Measurements from ENCODE around the gene CHKB.
"Not testable (repeated sequence)": the region's sequence is repeated elsewhere in the genome, so short reads cannot be mapped to it uniquely, and the experiment has no call there.

CHKB gene

DNA sequence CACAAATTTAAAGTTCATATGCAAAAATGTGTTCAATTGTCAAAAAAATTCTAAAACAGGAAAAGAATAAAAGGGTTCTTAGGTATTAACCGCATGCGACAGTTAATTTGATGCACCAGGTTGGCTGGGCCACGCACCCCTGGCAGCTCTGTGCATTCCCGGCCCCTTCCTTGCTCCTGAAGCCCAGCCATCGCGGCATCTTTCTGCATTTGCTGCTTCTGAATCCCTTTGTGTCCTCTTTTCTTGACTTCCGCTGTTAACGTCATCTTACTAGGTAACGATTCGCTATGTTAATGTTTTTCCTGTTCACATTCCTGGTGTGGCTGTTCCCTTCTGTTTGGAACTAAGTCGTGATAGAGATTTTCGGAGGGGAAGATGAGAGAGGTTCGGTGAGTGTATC lies 44.9 kb downstream of the CHKB start:
- H3K27me3 ChIP-seq (ENCODE audit: low read length), result no peaks in the 10 kb centered on the region
- H4K20me1 ChIP-seq (ENCODE audit: low read depth, low read length), result no peaks in the 10 kb centered on the region
- TF ChIP-seq, protein P1, sequence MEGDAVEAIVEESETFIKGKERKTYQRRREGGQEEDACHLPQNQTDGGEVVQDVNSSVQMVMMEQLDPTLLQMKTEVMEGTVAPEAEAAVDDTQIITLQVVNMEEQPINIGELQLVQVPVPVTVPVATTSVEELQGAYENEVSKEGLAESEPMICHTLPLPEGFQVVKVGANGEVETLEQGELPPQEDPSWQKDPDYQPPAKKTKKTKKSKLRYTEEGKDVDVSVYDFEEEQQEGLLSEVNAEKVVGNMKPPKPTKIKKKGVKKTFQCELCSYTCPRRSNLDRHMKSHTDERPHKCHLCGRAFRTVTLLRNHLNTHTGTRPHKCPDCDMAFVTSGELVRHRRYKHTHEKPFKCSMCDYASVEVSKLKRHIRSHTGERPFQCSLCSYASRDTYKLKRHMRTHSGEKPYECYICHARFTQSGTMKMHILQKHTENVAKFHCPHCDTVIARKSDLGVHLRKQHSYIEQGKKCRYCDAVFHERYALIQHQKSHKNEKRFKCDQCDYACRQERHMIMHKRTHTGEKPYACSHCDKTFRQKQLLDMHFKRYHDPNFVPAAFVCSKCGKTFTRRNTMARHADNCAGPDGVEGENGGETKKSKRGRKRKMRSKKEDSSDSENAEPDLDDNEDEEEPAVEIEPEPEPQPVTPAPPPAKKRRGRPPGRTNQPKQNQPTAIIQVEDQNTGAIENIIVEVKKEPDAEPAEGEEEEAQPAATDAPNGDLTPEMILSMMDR (IDR thresholded peaks at IDR 0.05; ENCODE audit: insufficient read depth, low read length, poor library complexity, severe bottlenecking), result no peak
- no peak for TF ChIP-seq EZH2phosphoT487 (conservative IDR thresholded peaks at IDR 0.05; ENCODE audit: low read length)
- no peaks in the 10 kb centered on the region for H3K36me3 ChIP-seq (ENCODE audit: low read length)
- no peak overlapping the region for H2AFZ ChIP-seq (ENCODE audit: low read depth, low read length, severe bottlenecking)
- H3K27ac ChIP-seq (ENCODE audit: low read depth, low read length), result no peak overlapping the region
- no peaks in the 10 kb centered on the region for H3K79me2 ChIP-seq (ENCODE audit: insufficient read depth, low read length)
- no peaks in the 10 kb centered on the region for H3K9me3 ChIP-seq (ENCODE audit: insufficient read depth, low read length)
- no peak overlapping the region for H3K4me3 ChIP-seq (ENCODE audit: insufficient read depth, low read length, poor library complexity, severe bottlenecking)
- no peaks in the 10 kb centered on the region for H3K9me2 ChIP-seq (replicated peaks; ENCODE audit: insufficient read depth, low read length)
- H3F3A ChIP-seq (ENCODE audit: insufficient read depth), result peaks cover 36% of the 10 kb centered on the region
- H3K4me2 ChIP-seq (ENCODE audit: low read depth, low read length, poor library complexity, severe bottlenecking), result no peak overlapping the region
- no peak overlapping the region for H3K9ac ChIP-seq (ENCODE audit: low read length)

DNA sequence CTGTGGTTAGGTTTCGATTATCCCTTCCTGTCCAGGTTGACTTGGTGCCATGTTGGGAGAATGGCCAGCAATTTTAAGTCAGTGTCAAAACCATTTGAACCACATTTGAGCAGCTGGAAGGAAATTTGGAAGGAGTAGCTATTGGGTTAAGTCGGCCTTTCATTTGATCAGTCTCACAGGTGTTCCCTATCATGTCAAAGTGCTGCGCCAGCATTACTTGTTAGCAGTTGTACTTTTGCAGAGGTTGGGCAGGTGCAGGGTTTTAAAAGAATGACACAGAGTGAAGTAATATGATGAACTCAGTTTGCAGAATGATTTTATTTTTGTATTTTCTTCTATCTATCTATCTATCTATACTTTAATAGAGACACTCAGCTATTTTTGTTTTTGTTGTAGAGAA lies 46.4 kb downstream of the CHKB start:
- Histone ChIP-seq H3F3A (ENCODE audit: insufficient read depth) (peaks cover 33% of the 10 kb centered on the region), H3K4me3 (ENCODE audit: insufficient read depth, low read length, poor library complexity, severe bottlenecking) (no peak overlapping the region), H3K27ac (ENCODE audit: low read depth, low read length) (0 out of 2 replicates have a peak overlapping the region, but pooled peaks have one; percentile 24), H3K36me3 (ENCODE audit: low read length) (no peaks in the 10 kb centered on the region), H4K20me1 (ENCODE audit: low read depth, low read length) (no peaks in the 10 kb centered on the region), H3K79me2 (ENCODE audit: insufficient read depth, low read length) (no peaks in the 10 kb centered on the region), H3K27me3 (ENCODE audit: low read length) (no peaks in the 10 kb centered on the region), H3K9me2 (replicated peaks; ENCODE audit: insufficient read depth, low read length) (no peaks in the 10 kb centered on the region), H3K9ac (ENCODE audit: low read length) (no peak overlapping the region), H2AFZ (ENCODE audit: low read depth, low read length, severe bottlenecking) (no peak overlapping the region), H3K9me3 (ENCODE audit: insufficient read depth, low read length) (no peaks in the 10 kb centered on the region), H3K4me2 (ENCODE audit: low read depth, low read length, poor library complexity, severe bottlenecking) (no peak overlapping the region)
- TF ChIP-seq, protein P1 (IDR thresholded peaks at IDR 0.05; ENCODE audit: insufficient read depth, low read length, poor library complexity, severe bottlenecking), result no peak
- no peak for TF ChIP-seq EZH2phosphoT487 (conservative IDR thresholded peaks at IDR 0.05; ENCODE audit: low read length)

DNA sequence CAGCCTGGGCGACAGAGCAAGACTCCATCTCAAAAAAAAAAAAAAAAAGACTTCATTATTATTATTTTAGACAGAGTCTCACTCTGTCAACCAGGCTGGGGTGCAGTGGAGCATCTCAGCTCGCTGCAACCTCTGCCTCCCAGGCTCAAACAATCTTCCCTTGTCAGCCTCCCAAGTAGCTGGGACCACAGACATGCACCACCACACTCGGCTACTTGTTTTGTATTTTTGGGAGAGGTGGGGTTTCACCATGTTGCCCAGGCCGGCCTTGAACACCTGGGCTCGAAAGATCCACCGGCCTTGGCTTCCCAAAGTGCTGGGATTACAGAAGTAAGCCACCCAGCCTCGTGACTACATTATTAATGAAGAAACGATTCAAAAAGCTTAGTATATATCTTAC lies 47.5 kb downstream of the CHKB start:
- H3F3A ChIP-seq (ENCODE audit: insufficient read depth), result peaks cover 23% of the 10 kb centered on the region
- H3K4me3 ChIP-seq (ENCODE audit: insufficient read depth, low read length, poor library complexity, severe bottlenecking), result no peak overlapping the region
- H3K9ac ChIP-seq (ENCODE audit: low read length), result no peak overlapping the region
- H3K9me3 ChIP-seq (ENCODE audit: insufficient read depth, low read length), result no peaks in the 10 kb centered on the region
- H3K36me3 ChIP-seq (ENCODE audit: low read length), result no peaks in the 10 kb centered on the region
- peak overlapping the region; percentile 48 for H3K4me2 ChIP-seq (ENCODE audit: low read depth, low read length, poor library complexity, severe bottlenecking)
- no peaks in the 10 kb centered on the region for H3K9me2 ChIP-seq (replicated peaks; ENCODE audit: insufficient read depth, low read length)
- TF ChIP-seq EZH2phosphoT487 (conservative IDR thresholded peaks at IDR 0.05; ENCODE audit: low read length), result no peak
- TF ChIP-seq, protein P1 (IDR thresholded peaks at IDR 0.05; ENCODE audit: insufficient read depth, low read length, poor library complexity, severe bottlenecking), result no peak
- no peaks in the 10 kb centered on the region for H3K79me2 ChIP-seq (ENCODE audit: insufficient read depth, low read length)
- peak overlapping the region; percentile 72 for H2AFZ ChIP-seq (ENCODE audit: low read depth, low read length, severe bottlenecking)
- H4K20me1 ChIP-seq (ENCODE audit: low read depth, low read length), result no peaks in the 10 kb centered on the region
- no peaks in the 10 kb centered on the region for H3K27me3 ChIP-seq (ENCODE audit: low read length)
- H3K27ac ChIP-seq (ENCODE audit: low read depth, low read length), result peak overlapping the region; percentile 78

DNA sequence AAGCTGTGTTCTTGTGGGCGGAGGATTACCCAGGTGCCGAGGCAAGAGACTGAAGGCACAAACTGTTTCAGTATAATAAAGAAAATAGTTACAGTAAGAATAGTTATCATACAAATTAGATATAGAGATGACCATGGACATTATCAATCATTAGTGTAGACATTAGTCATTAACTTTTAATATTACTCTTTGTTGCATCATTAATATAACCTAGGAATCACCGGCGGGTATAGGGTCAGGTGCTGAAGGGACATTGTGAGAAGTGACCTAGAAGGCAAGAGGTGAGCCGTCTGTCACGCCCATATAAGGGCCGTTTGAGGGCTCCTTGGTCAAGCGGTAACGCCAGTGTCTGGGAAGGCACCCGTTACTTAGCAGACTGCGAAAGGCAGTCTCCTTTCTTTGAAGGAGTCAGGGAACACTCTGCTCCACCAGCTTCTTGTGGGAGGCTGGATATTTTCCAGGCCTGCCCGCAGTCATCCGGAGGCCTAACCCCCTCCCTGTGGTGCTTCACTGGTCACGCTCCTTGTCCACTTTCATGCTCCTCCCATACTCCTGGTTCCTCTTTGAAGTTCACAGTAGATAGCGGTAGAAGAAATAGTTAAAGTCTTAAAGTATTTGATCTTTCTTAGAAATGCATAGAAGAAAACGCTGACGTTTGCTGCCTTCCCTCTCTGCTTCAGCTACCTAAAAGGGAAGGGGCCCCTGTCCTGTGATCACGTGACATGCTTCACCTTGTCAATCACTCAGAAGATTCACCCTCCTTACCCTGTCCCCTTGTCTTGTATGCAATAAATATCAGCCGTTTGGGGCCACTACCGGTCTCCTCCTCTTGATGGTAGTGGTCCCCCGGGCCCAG lies 48.6 kb downstream of the CHKB start:
- H4K20me1 ChIP-seq (ENCODE audit: low read depth, low read length); H3K36me3 ChIP-seq (ENCODE audit: low read length); H3K9me3 ChIP-seq (ENCODE audit: insufficient read depth, low read length); H3K9me2 ChIP-seq (replicated peaks; ENCODE audit: insufficient read depth, low read length); H3K4me3 ChIP-seq (ENCODE audit: insufficient read depth, low read length, poor library complexity, severe bottlenecking); H3K79me2 ChIP-seq (ENCODE audit: insufficient read depth, low read length); H3K27me3 ChIP-seq (ENCODE audit: low read length): not testable (repeated sequence)
- Histone ChIP-seq H3K4me2 (ENCODE audit: low read depth, low read length, poor library complexity, severe bottlenecking) (peak overlapping the region; percentile 44), H3K27ac (ENCODE audit: low read depth, low read length) (peak overlapping the region; percentile 68), H2AFZ (ENCODE audit: low read depth, low read length, severe bottlenecking) (peak overlapping the region; percentile 64), H3K9ac (ENCODE audit: low read length) (peak overlapping the region; percentile 24; the same call in 1 of the 2 replicates), H3F3A (ENCODE audit: insufficient read depth) (peaks cover 14% of the 10 kb centered on the region)

Data from SU-DHL-6 (cell line).